HCT116 (cell line): Measurements from ENCODE around the gene HEATR3. TPM values are rescaled to one million over a fixed set of nuclear protein-coding genes. Genes with fewer than 3 reads are reported as not detected.
A peak's percentile ranks its signal among the peaks of the same experiment; 100 is the strongest.

Experiments used
- ATAC-seq: fragments of 200-7000 bp; cut with Tn5 transposase; 2 replicates; pipeline ENCODE4 v1.9.1; 2020; ENCODE audit warnings: mild to moderate bottlenecking, moderate library complexity
- BruUV-seq: library from RNA; stranded (reverse); fragments of 400-500 nt; replicated peaks from 2 replicates; lab custom pipeline; 2021; lab: Mats Ljungman, UMichigan
- CTCF ChIA-PET: fragments of 300-600 bp; sonication (Branson Sonifier 250); formaldehyde crosslinking; loops from one replicate; lab custom pipeline; 2021; ENCODE audit warnings: antibody characterized with exemption; lab: Charles Lee
- POLR2A ChIA-PET: fragments of 300-600, 350-600 bp; sonication (Branson Sonifier 250); formaldehyde crosslinking; loops from one replicate; lab custom pipeline; 2021; ENCODE audit warnings: antibody characterized with exemption; lab: Charles Lee
- RAD21 ChIA-PET, 2 experiments: fragments of 300-600 bp; sonication (Branson Sonifier 250); formaldehyde crosslinking; loops; one replicate each; lab custom pipeline; 2023; ENCODE audit warnings: low total read pairs in 2 of 2; ENCODE audit not compliant: uncharacterized antibody in 2 of 2, unreplicated experiment in 2 of 2, low non-redundant PET in 1 of 2; lab: Charles Lee
- DNase-seq: peaks from one replicate; pipeline ENCODE4 v3.0.0-alpha.2; 2010; ENCODE audit warnings: low read depth, low spot score
- H2AFZ ChIP-seq: fragments of 200-600 bp; shearing (Covaris generic), sonication (generic); 2 replicates; pipeline ENCODE4 v1.6.1; 2017; ENCODE audit warnings: low read depth, mixed run types, mixed read lengths, antibody characterized with exemption, low read length; ENCODE audit not compliant: poor library complexity, severe bottlenecking
- H3K27ac ChIP-seq: 2 replicates; pipeline ENCODE4 v1.5.1; 2012; ENCODE audit warnings: low read depth, low read length
- H3K27me3 ChIP-seq: fragments of 200-600 bp; sonication (generic); 2 replicates; pipeline ENCODE4 v1.6.1; 2016; ENCODE audit warnings: mixed run types, low read length, mixed read lengths; ENCODE audit not compliant: insufficient read depth
- H3K36me3 ChIP-seq, 2 experiments: fragments of 200-500 bp in 1 of 2; fragments of 200-600 bp in 1 of 2; sonication (Bioruptor generic) in 1 of 2; sonication (generic) in 1 of 2; 2 replicates each; pipeline versions ENCODE4 v1.5.1 to v1.6.1; 2014 to 2016; ENCODE audit warnings: low read length in 2 of 2, inconsistent platforms in 1 of 2, mixed read lengths in 1 of 2, mixed run types in 1 of 2; ENCODE audit not compliant: insufficient read depth in 2 of 2, control insufficient read depth in 1 of 2
- H3K4me1 ChIP-seq, 2 experiments: fragments of 200-600 bp in 1 of 2; sonication (generic) in 1 of 2; 2 replicates each; pipeline versions ENCODE4 v1.5.1 to v1.6.1; 2012 to 2017; ENCODE audit warnings: low read length in 2 of 2, inconsistent platforms in 1 of 2, mild to moderate bottlenecking in 1 of 2, mixed read lengths in 1 of 2, mixed run types in 1 of 2, moderate library complexity in 1 of 2; ENCODE audit not compliant: insufficient read depth in 2 of 2, control insufficient read depth in 1 of 2
- H3K4me2 ChIP-seq: fragments of 200-600 bp; sonication (generic); 2 replicates; pipeline ENCODE4 v1.6.1; 2017; ENCODE audit warnings: mixed run types, low read length, mixed read lengths
- H3K4me3 ChIP-seq, 2 experiments: fragments of 200-600 bp in 1 of 2; sonication (generic) in 1 of 2; replicated peaks in 1 of 2; 2 replicates each; pipeline ENCODE4 v1.5.1; 2011 to 2016; ENCODE audit warnings: low read length in 2 of 2, control low read depth in 1 of 2, low read depth in 1 of 2, mild to moderate bottlenecking in 1 of 2, mixed read lengths in 1 of 2, mixed run types in 1 of 2
- H3K79me2 ChIP-seq: fragments of 200-600 bp; sonication (generic); 2 replicates; pipeline ENCODE4 v1.6.1; 2017; ENCODE audit warnings: mild to moderate bottlenecking, mixed run types, low read length, moderate library complexity, mixed read lengths; ENCODE audit not compliant: insufficient read depth
- H3K9ac ChIP-seq: fragments of 200-600 bp; sonication (generic); 2 replicates; pipeline ENCODE4 v1.6.1; 2016; ENCODE audit warnings: low read length, mixed read lengths
- H3K9me2 ChIP-seq: fragments of 200-600 bp; sonication (generic), shearing (Covaris generic); 2 replicates; pipeline ENCODE4 v1.6.1; 2017; ENCODE audit warnings: mixed run types, mild to moderate bottlenecking, moderate library complexity; ENCODE audit not compliant: insufficient read depth
- H3K9me3 ChIP-seq, 2 experiments: fragments of 200-500 bp in 1 of 2; fragments of 200-600 bp in 1 of 2; sonication (Bioruptor generic) in 1 of 2; sonication (generic) in 1 of 2; 2 replicates each; pipeline ENCODE4 v1.6.1; 2014 to 2017; ENCODE audit warnings: low read length in 2 of 2, mixed read lengths in 2 of 2, inconsistent platforms in 1 of 2, low read depth in 1 of 2, mild to moderate bottlenecking in 1 of 2, mixed run types in 1 of 2, moderate library complexity in 1 of 2; ENCODE audit not compliant: control insufficient read depth in 1 of 2, insufficient read depth in 1 of 2
- H4K20me1 ChIP-seq: fragments of 200-600 bp; sonication (generic), shearing (Covaris generic); 2 replicates; pipeline ENCODE4 v1.6.1; 2017; ENCODE audit warnings: mixed run types, mild to moderate bottlenecking, moderate library complexity; ENCODE audit not compliant: insufficient read depth
- CTCF ChIP-seq, 3 experiments: fragments of 200-600 bp in 1 of 3; sonication (generic) in 1 of 3; IDR thresholded peaks in 2 of 3; conservative IDR thresholded peaks in 1 of 3; 2 replicates each; pipeline ENCODE4 v1.5.1; 2012 to 2017; ENCODE audit warnings: low read depth in 2 of 3, low read length in 2 of 3, antibody characterized with exemption in 1 of 3, borderline replicate concordance in 1 of 3, control low read depth in 1 of 3, mild to moderate bottlenecking in 1 of 3, mixed read lengths in 1 of 3, mixed run types in 1 of 3, moderate library complexity in 1 of 3; ENCODE audit not compliant: insufficient read depth in 1 of 3
- EGR1 ChIP-seq: IDR thresholded peaks from 2 replicates; pipeline ENCODE4 v1.6.1; 2012; ENCODE audit warnings: low read depth
- intact Hi-C: fragments of 100-400 bp; cut with micrococcal nuclease; formaldehyde crosslinking; loops from 2 replicates; pipeline ENCODE4 v1.10.0; 2022
- total RNA-seq: library from RNA; stranded (reverse); gene quantifications from one replicate; pipeline ENCODE4 v1.2.1, GENCODE V29; 2021; ENCODE audit not compliant: unreplicated experiment

HEATR3 gene
- total RNA-seq, 1 experiment from 2014 or later, result 16.3 TPM

- POLR2A ChIA-PET, result interaction anchor here (0.7 kb wide), 1 partner anchor 1787 kb away, joined by 3 read pairs; no protein-coding TSS in a partner anchor
Measured at GRCh38 chr16:50152351-50152806, 86.6 kb downstream of the HEATR3 start.

More at GRCh38 chr16:50152351-50152806, 86.6 kb downstream of the HEATR3 start:
- no peaks in the 10 kb centered on the region for H3K9me2 ChIP-seq
- peak; percentile 23 for ATAC-seq
- peak overlapping the region; percentile 78 for H3K9ac ChIP-seq
- no peaks in the 10 kb centered on the region for H3K27me3 ChIP-seq
- no peaks in the 10 kb centered on the region; a peak in 1 of 4 replicates for H3K36me3 ChIP-seq
- H3K4me3 ChIP-seq, result peak overlapping the region; percentile 52 to 64
- H3K79me2 ChIP-seq, result peaks cover 36% of the 10 kb centered on the region
- BruUV-seq, result TSS peak; percentile 66
- H3K4me1 ChIP-seq, result peaks cover 15 to 25% of the 10 kb centered on the region in 2 experiments
- TF ChIP-seq CTCF (IDR thresholded peaks at IDR 0.05 in 2 of 3, conservative IDR thresholded peaks at IDR 0.05 in 1 of 3; ENCODE audit: borderline replicate concordance in 1 of 3, insufficient read depth in 1 of 3, low read depth in 2 of 3, low read length in 2 of 3) (0 out of 6 replicates have a peak, but pooled peaks of 1 of the 3 experiments have one; percentile 9), EGR1 (no peak)
- TF ChIP-seq, all 23 proteins: peak for 1
- ChIA-PET RAD21 (no interaction called here), CTCF (no interaction called here)
- Histone ChIP-seq H3K4me2 (peak overlapping the region; percentile 93), H4K20me1 (no peaks in the 10 kb centered on the region), H3K9me3 (no peaks in the 10 kb centered on the region), H2AFZ (peak overlapping the region; percentile 94), H3K27ac (peak overlapping the region; percentile 77)
- DNase-seq, result no peak
- intact Hi-C loops, result loop anchor here (2.0 kb wide), 1 partner anchor 86 kb away; no protein-coding TSS in a partner anchor
